Effector memory CD8-positive, alpha-beta T cell (primary cell): ENCODE data around the gene ITGB5.
"Not testable (repeated sequence)": the region's sequence is repeated elsewhere in the genome, so short reads cannot be mapped to it uniquely, and the experiment has no call there.

Experiments used
- ATAC-seq: fragments of 150-1000 bp; cut with Tn5 transposase; replicated peaks from 2 replicates; pipeline ENCODE4 v1.10.0; 2021; ENCODE audit warnings: mild to moderate bottlenecking, moderate library complexity
- DNase-seq, 3 experiments: peaks; one replicate each; pipeline ENCODE4 v3.0.0; 2021
- H3K27ac Mint-ChIP-seq, 2 donors: one replicate each; pipeline ENCODE4 v1.8.0; 2022; ENCODE audit warnings: mild to moderate bottlenecking in 2 of 2, mixed read lengths in 2 of 2, moderate library complexity in 2 of 2
- H3K27me3 Mint-ChIP-seq, 2 donors: one replicate each; pipeline ENCODE4 v1.8.0; 2022; ENCODE audit warnings: mixed read lengths in 2 of 2
- H3K36me3 Mint-ChIP-seq: one replicate; pipeline ENCODE4 v1.8.0; 2022; ENCODE audit warnings: mild to moderate bottlenecking, moderate library complexity, mixed read lengths; ENCODE audit not compliant: insufficient read depth
- H3K4me1 Mint-ChIP-seq, 2 donors: one replicate each; pipeline ENCODE4 v1.8.0; 2022; ENCODE audit warnings: low read depth in 2 of 2, mixed read lengths in 2 of 2
- H3K4me3 Mint-ChIP-seq, 2 donors: one replicate each; pipeline ENCODE4 v1.8.0; 2022; ENCODE audit warnings: mild to moderate bottlenecking in 2 of 2, mixed read lengths in 2 of 2, moderate library complexity in 2 of 2
- H3K9me3 Mint-ChIP-seq, 2 donors: one replicate each; pipeline ENCODE4 v1.8.0; 2022; ENCODE audit warnings: mixed read lengths in 2 of 2

Gene ITGB5

GRCh38 chr3:124787476-124788195, 99.5 kb downstream of the ITGB5 start:
- Mint-ChIP-seq H3K36me3 (no peaks in the 10 kb centered on the region), H3K27ac (no peak overlapping the region)
- no peak for ATAC-seq

DNA sequence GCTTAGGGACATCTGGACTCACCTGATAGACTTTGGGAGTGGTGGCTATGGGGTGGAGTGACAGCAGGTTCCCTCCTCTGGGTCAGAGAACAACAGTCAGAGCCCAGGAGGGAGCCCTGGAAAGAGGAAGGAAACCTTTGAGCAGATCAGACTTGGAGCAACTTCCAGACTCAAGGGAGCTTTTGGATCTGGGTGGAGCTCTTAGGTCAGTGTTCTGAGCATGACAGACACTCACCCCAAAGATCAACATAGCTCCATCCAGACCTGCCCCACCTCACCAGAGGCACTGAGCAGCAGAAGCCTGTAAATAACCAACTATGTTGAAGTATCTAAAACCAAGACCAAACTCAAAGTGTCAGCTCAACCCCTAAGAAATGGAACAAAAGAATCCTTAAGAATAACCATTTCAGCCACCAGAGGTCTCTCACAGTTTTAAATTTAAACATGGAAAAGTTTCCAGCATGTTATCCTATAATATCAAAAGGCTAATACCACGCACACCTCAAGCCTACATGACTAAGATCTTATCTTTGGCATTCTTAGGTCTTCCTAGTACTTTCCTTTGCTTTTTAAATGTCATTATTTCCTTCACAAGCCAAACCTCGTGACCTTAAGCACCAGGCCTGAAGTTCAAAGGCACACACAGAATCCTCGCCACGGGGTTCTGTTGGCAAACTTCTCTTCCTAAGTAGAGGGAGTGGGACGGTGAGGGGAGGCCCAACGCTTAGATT, 100.5 kb downstream of the ITGB5 start:
- H3K36me3 Mint-ChIP-seq, result no peaks in the 10 kb centered on the region
- ATAC-seq, result no peak
- H3K9me3 Mint-ChIP-seq, result no peaks in the 10 kb centered on the region
- no peak overlapping the region for H3K27ac Mint-ChIP-seq
- no peak for DNase-seq
- peaks cover 0 to 6% of the 10 kb centered on the region in 2 donors for H3K27me3 Mint-ChIP-seq
- H3K4me3 Mint-ChIP-seq, result no peak overlapping the region
- H3K4me1 Mint-ChIP-seq, result peaks cover 0 to 6% of the 10 kb centered on the region in 2 donors

More at GRCh38 chr3:124787476-124788195, 99.5 kb downstream of the ITGB5 start:
- DNase-seq, result no peak
- Mint-ChIP-seq H3K4me3 (no peak overlapping the region), H3K27me3 (peaks cover 0 to 2% of the 10 kb centered on the region in 2 donors), H3K4me1 (peaks cover 0 to 6% of the 10 kb centered on the region in 2 donors), H3K9me3 (no peaks in the 10 kb centered on the region)

- Mint-ChIP-seq H3K36me3 (no peaks in the 10 kb centered on the region), H3K9me3 (no peaks in the 10 kb centered on the region), H3K4me1 (peaks cover 0 to 6% of the 10 kb centered on the region in 2 donors), H3K4me3 (no peak overlapping the region), H3K27ac (no peak overlapping the region), H3K27me3 (peaks cover 0 to 13% of the 10 kb centered on the region in 2 donors)
- ATAC-seq, result no peak
- DNase-seq, result no peak
These were observed 101.2 kb downstream of the ITGB5 start for GRCh38 chr3:124785973-124786372.

DNA sequence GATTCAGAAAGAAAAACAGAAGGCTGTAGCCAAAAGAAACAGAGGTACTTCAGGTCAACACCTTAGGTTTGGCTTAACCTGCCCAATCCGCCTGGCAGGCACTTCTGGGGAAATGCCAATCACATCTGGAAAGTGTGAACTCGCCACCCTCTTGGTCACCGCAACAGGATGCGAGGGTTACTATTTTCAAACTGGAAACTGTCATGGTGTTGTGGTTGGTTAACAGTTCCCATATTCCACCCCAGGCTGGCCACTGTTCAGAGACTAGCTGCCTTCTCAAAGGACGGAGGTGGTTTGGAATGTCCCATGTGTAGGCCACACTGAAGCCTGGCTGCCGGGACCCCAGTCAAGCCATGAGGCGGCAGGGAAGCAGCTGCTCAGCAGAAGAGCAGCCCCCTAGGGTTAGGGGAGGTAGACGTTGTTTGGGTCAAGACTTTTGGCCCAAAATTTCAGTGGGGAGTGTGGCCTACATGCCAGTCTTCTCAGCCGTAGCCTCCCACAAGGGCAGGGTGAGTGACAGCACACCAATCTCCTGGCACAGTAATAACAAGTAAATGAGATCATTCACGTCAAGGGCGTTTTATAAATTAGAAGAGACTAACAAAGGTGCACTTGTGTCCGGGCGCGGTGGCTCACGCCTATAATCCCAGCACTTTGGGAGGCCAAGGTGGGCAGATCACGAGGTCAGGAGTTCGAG, 102.3 kb downstream of the ITGB5 start:
- no peak for DNase-seq
- no peak for ATAC-seq
- H3K9me3 Mint-ChIP-seq, result no peaks in the 10 kb centered on the region
- no peak overlapping the region for H3K4me3 Mint-ChIP-seq
- no peak overlapping the region for H3K27ac Mint-ChIP-seq
- no peaks in the 10 kb centered on the region for H3K36me3 Mint-ChIP-seq
- peaks cover 6 to 9% of the 10 kb centered on the region in 2 donors for H3K4me1 Mint-ChIP-seq
- peaks cover 0 to 21% of the 10 kb centered on the region in 2 donors for H3K27me3 Mint-ChIP-seq

- H3K4me1 Mint-ChIP-seq, result peaks cover 6 to 9% of the 10 kb centered on the region in 2 donors
- no peak overlapping the region for H3K4me3 Mint-ChIP-seq
- no peaks in the 10 kb centered on the region for H3K36me3 Mint-ChIP-seq
- peaks cover 0 to 30% of the 10 kb centered on the region in 2 donors for H3K27me3 Mint-ChIP-seq
- DNase-seq, result no peak
- no peak overlapping the region for H3K27ac Mint-ChIP-seq
- H3K9me3 Mint-ChIP-seq, result no peaks in the 10 kb centered on the region
- ATAC-seq, result no peak
These were observed 103.5 kb downstream of the ITGB5 start for GRCh38 chr3:124783696-124784095.

- not testable (repeated sequence) for H3K4me1 Mint-ChIP-seq, DNase-seq, H3K36me3 Mint-ChIP-seq, H3K4me3 Mint-ChIP-seq, ATAC-seq, H3K9me3 Mint-ChIP-seq, H3K27ac Mint-ChIP-seq
- peaks cover 5 to 43% of the 10 kb centered on the region in 2 donors for H3K27me3 Mint-ChIP-seq
These were observed 104.8 kb downstream of the ITGB5 start for GRCh38 chr3:124782377-124782712.

- no peaks in the 10 kb centered on the region for H3K9me3 Mint-ChIP-seq
These were observed 105.4 kb downstream of the ITGB5 start for GRCh38 chr3:124781476-124782376.

GRCh38 chr3:124780761-124781475, 106.2 kb downstream of the ITGB5 start:
- Mint-ChIP-seq H3K27me3 (peaks cover 11 to 50% of the 10 kb centered on the region in 2 donors), H3K36me3 (no peaks in the 10 kb centered on the region), H3K27ac (no peak overlapping the region), H3K9me3 (no peaks in the 10 kb centered on the region), H3K4me3 (no peak overlapping the region), H3K4me1 (peaks cover 6 to 9% of the 10 kb centered on the region in 2 donors)
- DNase-seq (no peak), ATAC-seq (no peak)

More at GRCh38 chr3:124781476-124782376, 105.4 kb downstream of the ITGB5 start:
- H3K27ac Mint-ChIP-seq, result no peak overlapping the region
- DNase-seq (no peak), ATAC-seq (no peak)
- H3K27me3 Mint-ChIP-seq, result peaks cover 5 to 44% of the 10 kb centered on the region in 2 donors
- H3K4me3 Mint-ChIP-seq, result no peak overlapping the region
- H3K4me1 Mint-ChIP-seq, result peaks cover 6 to 9% of the 10 kb centered on the region in 2 donors
- no peaks in the 10 kb centered on the region for H3K36me3 Mint-ChIP-seq

DNA sequence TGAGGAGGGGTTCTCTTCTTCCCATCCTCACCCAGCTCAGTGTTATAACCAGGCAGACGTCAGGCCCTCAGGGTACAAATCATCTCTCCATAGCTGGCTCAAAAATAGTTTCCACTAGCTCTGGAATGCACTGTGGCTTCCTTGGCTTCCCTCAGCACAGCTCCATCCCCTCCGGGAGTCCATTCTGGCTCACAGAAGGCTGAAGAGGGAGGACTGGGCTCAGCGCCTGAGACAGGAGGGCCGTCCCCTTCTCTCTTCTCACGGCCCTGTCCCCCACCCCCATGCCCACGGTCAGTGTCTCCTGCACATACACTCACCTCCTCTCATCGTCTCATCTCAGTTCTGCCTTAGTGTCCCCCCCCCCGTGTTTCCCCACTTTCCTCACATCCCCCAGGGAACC, 106.8 kb downstream of the ITGB5 start:
- peaks cover 11 to 50% of the 10 kb centered on the region in 2 donors for H3K27me3 Mint-ChIP-seq
- DNase-seq, result no peak
- ATAC-seq, result no peak
- H3K9me3 Mint-ChIP-seq, result no peaks in the 10 kb centered on the region
- peaks cover 6 to 9% of the 10 kb centered on the region in 2 donors for H3K4me1 Mint-ChIP-seq
- H3K36me3 Mint-ChIP-seq, result no peaks in the 10 kb centered on the region
- no peak overlapping the region for H3K4me3 Mint-ChIP-seq
- H3K27ac Mint-ChIP-seq, result no peak overlapping the region

DNA sequence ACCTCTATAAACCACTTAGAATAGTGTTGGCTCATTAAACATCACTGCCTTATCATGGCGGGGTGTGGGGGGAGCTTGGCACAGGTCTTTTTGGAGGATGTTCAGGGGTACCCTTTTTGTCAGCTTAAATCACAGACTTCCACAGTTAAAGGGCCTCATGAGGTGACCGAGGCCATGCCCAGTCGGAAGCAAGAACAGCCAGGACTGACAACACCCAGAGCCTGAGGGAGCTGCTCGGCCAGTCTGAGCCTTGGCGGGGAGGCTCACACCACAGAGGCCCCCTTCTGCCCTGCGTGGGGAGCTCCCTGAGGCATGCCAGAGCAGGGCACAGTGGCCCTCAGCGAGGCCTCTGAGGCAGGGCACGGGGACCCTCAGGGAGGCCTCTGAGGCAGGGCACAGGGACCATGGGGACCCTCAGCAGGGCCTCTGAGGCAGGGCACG, 107.4 kb downstream of the ITGB5 start:
- DNase-seq (no peak), ATAC-seq (no peak)
- Mint-ChIP-seq H3K27me3 (peaks cover 17 to 50% of the 10 kb centered on the region in 2 donors), H3K4me1 (peaks cover 6% of the 10 kb centered on the region in 2 donors), H3K36me3 (no peaks in the 10 kb centered on the region), H3K27ac (no peak overlapping the region), H3K4me3 (no peak overlapping the region), H3K9me3 (no peaks in the 10 kb centered on the region)

GRCh38 chr3:124779116-124779515, 108.0 kb downstream of the ITGB5 start:
- no peaks in the 10 kb centered on the region for H3K36me3 Mint-ChIP-seq
- H3K4me1 Mint-ChIP-seq, result peaks cover 3 to 6% of the 10 kb centered on the region in 2 donors
- peaks cover 20 to 53% of the 10 kb centered on the region in 2 donors for H3K27me3 Mint-ChIP-seq
- H3K4me3 Mint-ChIP-seq, result no peak overlapping the region
- ATAC-seq, result no peak
- H3K9me3 Mint-ChIP-seq, result no peaks in the 10 kb centered on the region
- no peak overlapping the region for H3K27ac Mint-ChIP-seq
- no peak for DNase-seq

DNA sequence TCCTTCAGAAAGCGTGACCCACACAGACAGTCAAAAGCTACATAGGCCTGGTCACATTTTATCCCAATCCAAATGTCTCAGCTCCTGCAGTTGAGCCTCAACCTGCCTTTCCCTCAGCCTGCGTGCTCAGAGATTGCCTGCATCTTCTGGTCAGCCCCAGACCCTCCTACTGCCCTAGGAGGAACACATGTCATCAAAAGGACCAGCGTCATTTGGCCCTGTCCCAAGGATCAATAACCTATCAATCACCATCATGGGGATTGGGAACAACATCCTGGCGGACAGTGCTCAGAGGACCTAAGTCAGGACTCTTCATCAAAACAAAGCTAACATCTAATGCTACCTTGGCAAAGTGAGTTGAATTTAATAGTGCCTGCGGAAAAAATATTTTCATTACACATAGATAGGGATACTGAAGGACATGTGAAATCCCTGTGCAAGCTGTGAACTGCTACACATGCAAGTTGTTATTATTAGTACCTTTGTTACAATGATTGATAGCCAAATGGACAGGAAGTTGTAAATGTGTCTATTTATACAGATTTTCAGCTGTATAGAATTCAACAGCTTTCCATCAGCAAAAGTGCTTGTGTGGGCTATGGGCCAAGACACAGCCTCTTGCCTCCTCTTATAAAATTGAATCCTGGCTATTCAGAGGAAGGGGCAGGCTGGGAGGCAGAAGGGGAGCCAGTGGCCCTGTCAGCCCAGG, 109.2 kb downstream of the ITGB5 start:
- H3K27me3 Mint-ChIP-seq, result peaks cover 29 to 65% of the 10 kb centered on the region in 2 donors
- no peak overlapping the region for H3K4me3 Mint-ChIP-seq
- no peak for DNase-seq
- no peak overlapping the region for H3K27ac Mint-ChIP-seq
- no peaks in the 10 kb centered on the region for H3K36me3 Mint-ChIP-seq
- no peak for ATAC-seq
- peaks cover 3 to 6% of the 10 kb centered on the region in 2 donors for H3K4me1 Mint-ChIP-seq
- H3K9me3 Mint-ChIP-seq, result no peaks in the 10 kb centered on the region
